GM12872 (cell line): ENCODE results near the gene TP73.

Source experiments
- TF ChIP-seq, protein P1 (sequence below): IDR thresholded peaks from 3 replicates; pipeline ENCODE4 v1.5.1; 2011; ENCODE audit warnings: low read depth, mild to moderate bottlenecking, low read length, moderate library complexity; ENCODE audit not compliant: insufficient read depth

The TP73 gene

DNA sequence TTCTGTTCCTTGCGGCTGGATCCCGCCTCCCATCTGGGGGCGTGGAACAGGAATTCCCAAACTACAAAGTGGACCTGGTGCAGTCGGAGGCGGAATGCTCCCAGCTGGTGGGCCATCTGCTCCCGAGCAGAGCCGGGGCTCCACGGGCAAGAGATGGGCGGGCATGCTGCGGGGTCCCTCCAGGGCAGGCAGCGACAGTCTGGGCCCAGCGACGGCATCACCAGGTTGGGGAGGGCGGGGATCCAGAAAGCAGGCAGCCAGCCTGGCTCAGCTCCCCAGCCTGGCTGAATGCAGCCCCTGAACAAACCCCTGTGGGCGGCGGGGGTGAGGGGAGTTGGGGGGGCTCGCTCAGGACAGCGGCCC is 44.6 kb upstream of the TP73 start:
- TF ChIP-seq, protein P1, sequence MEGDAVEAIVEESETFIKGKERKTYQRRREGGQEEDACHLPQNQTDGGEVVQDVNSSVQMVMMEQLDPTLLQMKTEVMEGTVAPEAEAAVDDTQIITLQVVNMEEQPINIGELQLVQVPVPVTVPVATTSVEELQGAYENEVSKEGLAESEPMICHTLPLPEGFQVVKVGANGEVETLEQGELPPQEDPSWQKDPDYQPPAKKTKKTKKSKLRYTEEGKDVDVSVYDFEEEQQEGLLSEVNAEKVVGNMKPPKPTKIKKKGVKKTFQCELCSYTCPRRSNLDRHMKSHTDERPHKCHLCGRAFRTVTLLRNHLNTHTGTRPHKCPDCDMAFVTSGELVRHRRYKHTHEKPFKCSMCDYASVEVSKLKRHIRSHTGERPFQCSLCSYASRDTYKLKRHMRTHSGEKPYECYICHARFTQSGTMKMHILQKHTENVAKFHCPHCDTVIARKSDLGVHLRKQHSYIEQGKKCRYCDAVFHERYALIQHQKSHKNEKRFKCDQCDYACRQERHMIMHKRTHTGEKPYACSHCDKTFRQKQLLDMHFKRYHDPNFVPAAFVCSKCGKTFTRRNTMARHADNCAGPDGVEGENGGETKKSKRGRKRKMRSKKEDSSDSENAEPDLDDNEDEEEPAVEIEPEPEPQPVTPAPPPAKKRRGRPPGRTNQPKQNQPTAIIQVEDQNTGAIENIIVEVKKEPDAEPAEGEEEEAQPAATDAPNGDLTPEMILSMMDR = no peak

DNA sequence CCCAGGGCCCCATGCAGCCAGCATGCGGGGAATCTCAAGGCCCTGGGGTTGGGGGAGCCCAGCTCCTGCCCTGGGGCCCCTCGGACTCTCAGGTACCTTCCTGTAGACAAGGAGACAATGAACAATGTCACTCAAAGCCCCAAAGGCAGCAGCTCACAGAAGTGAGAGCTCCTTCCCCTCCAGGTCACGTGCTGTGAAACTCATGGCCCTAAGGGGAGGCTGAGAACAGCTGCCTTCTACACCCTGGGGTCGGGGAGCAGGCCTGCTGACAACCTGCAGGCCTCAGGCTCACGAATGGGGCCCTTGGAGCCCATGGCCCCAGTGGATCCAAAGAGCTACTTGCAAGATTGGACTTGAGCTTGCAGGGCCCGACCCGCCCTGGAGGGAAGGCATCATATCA is 44.2 kb upstream of the TP73 start:
- TF ChIP-seq, protein P1 = no peak

DNA sequence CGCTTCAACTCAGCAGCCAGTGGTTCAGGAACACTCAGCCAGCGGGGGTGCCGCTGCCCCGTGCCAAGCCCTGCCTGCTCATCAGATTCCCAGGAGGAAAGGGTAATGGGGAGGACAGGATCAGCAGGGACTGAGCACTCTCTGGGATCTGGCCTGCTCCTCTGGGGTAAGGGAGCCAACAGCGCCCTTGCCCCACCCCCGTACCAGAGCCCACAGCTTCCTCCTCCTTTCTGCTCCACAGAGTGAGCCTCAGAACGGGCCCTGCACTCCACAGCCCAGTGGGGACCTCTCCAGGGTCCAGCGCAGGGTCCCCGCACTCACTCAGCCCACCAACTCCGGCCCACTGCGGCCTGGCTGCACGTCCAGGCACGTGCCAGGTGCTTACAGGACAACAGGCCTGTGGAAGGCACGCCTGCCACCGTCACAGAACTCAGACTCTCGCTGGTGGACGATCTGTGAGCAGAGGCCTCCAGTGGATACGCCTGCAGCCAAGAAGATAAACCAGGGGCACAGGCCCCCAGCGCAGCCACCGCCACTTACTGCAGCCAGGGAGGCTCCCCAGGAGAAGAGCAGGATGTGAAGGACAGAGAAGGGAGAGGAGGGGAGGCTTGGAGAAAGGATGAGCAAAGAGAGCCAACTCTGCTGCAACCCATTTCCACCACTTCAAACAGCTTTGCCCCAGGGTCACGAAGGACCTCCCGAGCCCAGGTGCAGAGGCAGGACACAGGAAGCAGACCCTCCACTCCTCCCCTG is 43.1 kb upstream of the TP73 start:
- TF ChIP-seq, protein P1 = no peak

DNA sequence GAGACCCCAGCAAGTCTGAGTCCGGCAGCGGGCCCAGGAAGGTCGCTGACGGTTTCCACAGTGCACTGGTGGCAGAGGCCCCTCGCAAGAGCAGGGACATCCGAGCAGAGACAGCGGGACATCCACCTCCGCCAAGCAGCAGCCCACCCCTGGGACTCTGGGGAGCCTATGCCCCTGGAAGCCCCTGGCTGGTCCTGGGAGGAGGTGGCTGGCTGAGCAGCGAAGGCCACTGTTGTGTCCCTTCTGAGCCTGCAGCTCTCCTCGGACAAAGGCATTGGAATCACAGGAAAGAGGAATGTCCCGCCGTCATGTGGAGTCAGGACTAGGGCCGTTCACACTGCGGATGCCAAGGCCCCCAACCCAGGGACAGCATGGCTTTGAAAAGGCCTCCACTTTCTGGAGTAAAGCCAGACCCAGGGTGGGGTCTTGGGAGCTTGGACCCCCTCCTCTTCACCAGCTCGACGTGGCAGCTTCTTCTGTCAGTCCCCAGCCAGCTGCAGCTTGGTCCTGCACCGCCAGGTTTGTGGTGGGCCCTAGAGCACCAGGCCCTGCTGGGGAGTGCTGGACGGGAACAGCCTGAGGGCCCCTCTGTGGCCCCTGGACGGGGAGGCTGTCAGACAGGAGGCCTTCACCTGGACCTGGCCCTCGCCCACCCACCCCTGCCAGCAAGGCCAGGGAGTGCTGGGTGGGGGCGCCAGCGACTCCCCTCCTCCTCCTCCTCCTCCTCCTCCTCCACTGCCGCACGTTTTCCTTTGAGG is 42.4 kb upstream of the TP73 start:
- TF ChIP-seq, protein P1 = no peak

DNA sequence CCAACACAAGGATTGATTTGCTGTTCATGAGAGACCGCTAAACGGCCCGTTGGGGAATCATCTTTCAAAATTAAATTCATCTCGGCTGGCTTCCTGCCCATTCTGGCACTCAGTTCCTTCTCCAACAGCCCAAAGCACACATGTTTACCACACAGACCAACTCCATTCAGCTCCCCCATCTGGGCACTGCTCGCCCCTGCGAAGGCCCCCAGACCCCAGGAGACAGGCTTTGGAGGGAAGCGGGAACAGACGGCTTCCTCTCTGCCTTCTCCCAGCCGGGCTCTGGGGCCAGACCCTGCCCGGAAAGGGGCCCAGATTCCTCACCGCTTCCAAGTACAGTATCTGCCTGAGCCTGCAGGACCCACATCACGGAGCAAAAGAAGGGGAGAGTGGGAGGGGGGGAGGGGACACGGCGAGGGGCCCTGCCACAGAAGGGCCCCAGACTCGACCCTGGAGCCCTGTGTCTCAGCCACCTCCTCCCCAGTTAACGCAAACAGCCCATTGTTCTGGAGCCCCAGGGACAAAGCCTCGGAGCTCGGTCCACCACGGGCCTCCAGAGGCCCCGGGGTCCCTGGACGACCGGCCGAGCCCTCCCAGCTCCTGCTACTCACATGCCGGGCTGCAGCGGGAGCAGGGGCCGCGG is 41.7 kb upstream of the TP73 start:
- TF ChIP-seq, protein P1 = no peak

DNA sequence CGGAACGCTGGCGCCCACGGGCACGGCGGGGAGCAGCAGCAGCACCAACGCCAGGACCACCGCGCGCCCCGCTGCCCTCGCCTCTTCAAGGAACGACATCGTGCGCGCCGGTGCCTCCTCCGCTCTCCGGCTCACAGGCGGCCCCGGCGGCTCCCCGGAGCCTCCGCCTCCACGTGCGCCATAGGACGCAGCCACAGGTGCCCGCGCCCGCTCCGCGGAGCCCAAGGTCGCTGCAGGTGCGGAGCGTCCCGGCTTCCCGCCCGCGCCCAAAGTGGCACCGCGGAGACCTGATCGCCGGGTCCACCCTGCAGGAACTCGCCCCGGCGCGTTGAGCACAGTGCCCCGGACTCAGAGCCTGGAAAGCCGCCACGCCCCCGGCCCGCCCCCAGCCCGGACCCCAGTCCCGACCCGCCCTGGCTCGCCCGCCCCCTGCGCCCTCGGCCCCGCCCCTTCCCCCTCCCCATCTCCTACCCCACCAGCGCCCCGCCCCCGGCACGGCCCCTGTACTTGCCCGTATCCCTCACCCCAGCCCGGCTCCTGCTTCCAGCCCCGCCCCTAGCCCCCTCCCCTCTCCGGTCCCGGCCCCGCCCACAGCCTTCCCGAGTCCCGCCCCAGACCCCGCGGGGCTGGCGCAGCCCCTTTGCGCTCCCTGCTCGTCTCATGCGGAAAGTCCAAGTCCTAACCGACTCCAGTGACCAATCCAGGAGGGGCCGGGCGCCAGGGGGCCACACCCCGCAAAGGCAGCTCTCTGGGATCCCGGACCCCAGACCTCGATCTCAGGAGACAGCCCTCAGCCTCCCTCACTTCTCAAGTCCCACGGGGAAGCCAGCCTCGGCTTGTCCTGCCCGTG is 40.9 kb upstream of the TP73 start, which contains the start of gene MEGF6:
Gene MEGF6 (minus strand): TSS at position 339 of the 850 bp plus-strand sequence. CDS start 240 bp downstream, at position 99.
- TF ChIP-seq, protein P1 = no peak

DNA sequence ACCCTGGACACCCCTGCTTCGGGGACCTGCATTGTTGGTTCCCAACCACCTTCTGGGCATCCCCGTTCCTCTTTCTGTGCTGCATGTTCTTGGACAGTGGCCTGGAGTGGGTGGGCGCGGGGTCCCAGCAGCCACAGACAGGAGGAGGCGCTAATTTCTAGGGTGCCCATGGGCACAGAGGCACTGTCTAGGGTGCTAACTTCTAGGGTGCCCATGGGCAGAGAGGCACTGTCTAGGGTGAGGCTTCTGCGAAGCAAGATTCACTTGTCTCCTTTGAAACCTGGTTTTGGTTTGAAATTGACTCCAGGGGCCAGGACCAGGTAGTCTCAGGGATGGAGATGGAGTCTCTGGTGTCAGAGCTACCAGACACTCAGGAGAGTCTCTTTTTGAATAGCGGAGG is 40.2 kb upstream of the TP73 start:
- TF ChIP-seq, protein P1 = no peak
